HL-60 (cell line): ENCODE data around the gene AP3D1.

Source experiments
- POLR2AphosphoS5 ChIP-seq: IDR thresholded peaks from 2 replicates; pipeline ENCODE4 v1.6.1; 2012; ENCODE audit warnings: low read depth
- TF ChIP-seq, protein P1 (sequence below): IDR thresholded peaks from one replicate; pipeline ENCODE4 v1.5.1; 2011; ENCODE audit warnings: low read length, control low read depth, inconsistent platforms; ENCODE audit not compliant: insufficient read depth

GRCh38 chr19:2114218-2114617 is 37.1 kb downstream of the AP3D1 start:
- TF ChIP-seq, protein P1, sequence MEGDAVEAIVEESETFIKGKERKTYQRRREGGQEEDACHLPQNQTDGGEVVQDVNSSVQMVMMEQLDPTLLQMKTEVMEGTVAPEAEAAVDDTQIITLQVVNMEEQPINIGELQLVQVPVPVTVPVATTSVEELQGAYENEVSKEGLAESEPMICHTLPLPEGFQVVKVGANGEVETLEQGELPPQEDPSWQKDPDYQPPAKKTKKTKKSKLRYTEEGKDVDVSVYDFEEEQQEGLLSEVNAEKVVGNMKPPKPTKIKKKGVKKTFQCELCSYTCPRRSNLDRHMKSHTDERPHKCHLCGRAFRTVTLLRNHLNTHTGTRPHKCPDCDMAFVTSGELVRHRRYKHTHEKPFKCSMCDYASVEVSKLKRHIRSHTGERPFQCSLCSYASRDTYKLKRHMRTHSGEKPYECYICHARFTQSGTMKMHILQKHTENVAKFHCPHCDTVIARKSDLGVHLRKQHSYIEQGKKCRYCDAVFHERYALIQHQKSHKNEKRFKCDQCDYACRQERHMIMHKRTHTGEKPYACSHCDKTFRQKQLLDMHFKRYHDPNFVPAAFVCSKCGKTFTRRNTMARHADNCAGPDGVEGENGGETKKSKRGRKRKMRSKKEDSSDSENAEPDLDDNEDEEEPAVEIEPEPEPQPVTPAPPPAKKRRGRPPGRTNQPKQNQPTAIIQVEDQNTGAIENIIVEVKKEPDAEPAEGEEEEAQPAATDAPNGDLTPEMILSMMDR: no peak
- no peak for TF ChIP-seq POLR2AphosphoS5
